Fibroblast of skin of back (primary cell): ENCODE results near the gene SSMEM1. TPM values are rescaled to one million over a fixed set of nuclear protein-coding genes. Genes with fewer than 3 reads are reported as not detected.
A peak's percentile ranks its signal among the peaks of the same experiment; 100 is the strongest.
"Not testable (repeated sequence)": the region's sequence is repeated elsewhere in the genome, so short reads cannot be mapped to it uniquely, and the experiment has no call there.

Experiments used
- DNase-seq: peaks from one replicate; pipeline ENCODE4 v3.0.0-alpha.2; 2013
- polyA plus RNA-seq, 2 experiments: library from polyadenylated mRNA; unstranded; fragments of 120-200 nt; gene quantifications; one replicate each; pipeline ENCODE4 v1.2.1, GENCODE V29; 2013; ENCODE audit not compliant: insufficient read length in 2 of 2

Gene SSMEM1
- not detected for polyA plus RNA-seq (2013, experiment 1 of 2; ENCODE audit: insufficient read length)
- not detected for polyA plus RNA-seq (2013, experiment 2 of 2; ENCODE audit: insufficient read length)

DNA sequence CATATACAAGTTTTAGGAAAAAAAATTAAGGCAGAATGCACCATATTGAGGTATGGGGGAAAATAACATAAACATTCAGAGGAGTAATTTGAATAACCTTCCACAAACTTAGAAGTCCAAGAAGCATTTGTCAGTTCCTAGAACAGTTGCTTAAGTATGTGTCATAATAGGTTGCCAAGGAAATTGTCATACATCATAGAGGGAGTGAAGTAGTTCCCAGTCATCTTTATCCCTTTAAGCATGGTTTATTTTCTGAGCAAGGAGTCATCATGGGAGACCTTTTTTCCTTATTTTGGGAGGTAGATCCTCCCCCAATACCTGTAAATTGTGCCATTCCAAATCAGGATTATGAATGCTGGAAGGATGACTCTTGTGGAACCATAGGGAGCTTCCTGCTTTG lies at the start of gene SSMEM1:
Gene SSMEM1 (plus strand): TSS at position 219 of the 400 bp plus-strand sequence. CDS start 51 bp downstream, at position 270.
- peak; percentile 62 for DNase-seq

DNA sequence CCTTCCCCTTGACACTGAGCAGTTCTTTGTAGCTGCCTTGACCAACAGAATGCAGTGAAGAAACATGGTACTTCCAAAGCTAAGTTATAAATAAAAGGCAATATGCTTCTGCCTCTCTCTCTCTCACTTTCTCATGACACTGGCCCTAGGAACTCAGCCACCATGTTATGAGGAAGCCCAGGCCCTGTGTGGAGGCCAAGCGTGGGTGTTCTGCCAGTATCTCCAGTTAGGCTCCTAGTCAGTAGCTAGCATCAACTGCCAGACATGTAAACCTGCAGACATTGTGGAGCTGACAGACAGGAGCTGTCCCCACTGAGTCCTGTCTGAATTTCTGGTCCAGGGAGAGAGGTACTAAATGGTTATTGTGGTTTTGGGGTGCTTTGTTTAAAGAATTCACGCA lies 47.6 kb upstream of the SSMEM1 start:
- no peak for DNase-seq

DNA sequence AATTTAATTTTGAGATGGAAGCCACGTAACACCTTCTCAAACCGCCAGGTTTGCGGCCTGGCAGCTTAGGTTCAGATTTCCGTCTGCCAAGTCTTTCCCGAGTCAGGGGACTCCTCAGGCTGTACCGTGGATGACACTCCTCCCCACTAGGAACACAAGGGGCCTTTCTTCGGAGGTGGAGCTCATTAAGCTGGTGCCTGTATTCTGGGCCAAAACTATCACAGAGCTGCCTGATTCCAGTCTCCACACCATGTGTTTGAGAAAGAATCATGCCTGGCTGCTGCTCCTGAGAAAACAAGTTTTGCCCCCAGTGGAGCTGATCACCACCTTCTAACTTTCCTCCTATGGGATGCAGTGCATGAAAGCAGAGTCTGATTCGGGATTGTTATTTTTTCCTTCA lies 47.2 kb upstream of the SSMEM1 start:
- no peak for DNase-seq

DNA sequence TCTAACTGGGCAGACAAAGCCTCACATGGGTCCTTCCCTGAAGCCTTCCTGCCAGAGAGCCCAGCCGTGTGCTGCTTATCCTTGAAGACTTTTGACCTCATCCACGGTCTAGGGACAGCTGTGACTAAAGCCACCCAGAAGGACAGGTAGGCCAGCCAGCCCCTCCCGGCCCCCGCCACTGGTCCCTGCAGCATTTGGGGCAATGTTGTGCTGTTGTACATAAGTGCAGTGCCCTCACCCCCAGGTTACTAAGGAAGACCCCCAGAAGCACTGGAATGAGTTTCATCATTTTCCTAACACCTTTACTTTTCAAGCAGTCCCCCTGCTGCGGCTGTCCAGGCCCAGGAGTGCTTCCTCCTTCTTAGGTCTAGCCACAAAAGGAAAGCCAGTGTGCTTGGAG lies 45.5 kb upstream of the SSMEM1 start:
- no peak for DNase-seq

GRCh38 chr7:130174237-130174959 lies 33.3 kb upstream of the SSMEM1 start:
- no peak for DNase-seq

- DNase-seq = no peak
Observed at GRCh38 chr7:130178251-130178650, 29.4 kb upstream of the SSMEM1 start.

DNA sequence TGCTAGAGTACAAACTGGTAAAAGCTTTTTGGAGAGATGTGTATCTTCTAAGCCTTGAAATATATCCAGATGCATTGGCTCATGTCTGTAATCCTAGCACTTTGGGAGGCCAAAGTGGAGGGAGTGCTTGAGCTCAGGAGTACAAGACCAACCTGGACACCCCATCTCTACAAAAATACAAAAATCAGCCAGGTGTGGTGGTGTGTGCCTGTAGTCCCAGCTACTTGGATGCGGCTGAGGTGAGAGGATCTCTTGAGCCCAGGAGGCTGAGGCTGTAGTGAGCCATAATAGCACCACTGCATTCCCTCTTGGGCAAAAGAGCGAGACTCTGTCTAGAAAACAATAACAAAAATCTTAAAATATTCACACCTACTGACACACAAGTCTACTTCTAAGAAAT lies 28.0 kb upstream of the SSMEM1 start:
- DNase-seq = no peak

DNA sequence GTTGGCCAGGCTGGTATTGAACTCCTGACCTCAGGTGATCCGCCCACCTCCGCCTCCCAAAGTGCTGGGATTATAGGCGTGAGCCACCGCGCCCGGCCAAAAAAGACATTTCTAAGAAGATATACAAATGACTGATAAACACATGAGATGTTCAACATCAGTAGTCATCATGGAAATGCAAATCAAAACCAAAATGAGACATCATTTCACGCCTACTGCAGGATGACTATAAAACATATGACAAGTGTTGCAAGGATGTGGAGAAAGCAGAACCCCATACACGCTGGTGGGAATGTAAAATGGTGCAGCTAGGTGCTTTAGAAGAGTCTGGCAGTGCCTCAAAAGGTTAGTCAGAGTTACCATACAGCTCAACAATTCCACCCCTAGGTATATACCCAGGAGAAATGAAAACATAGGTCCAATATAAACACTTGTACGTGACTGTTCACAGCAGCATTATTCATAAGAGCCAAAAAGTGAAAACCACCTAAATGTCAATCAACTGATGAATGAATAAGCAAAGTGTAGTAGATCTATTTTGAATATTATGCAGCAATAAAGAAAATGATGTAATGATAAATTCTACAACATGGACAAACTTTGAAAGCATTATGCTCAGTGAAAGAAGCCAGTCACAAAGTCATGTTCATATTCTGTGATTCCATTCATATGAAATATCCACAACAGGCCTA lies 26.9 kb upstream of the SSMEM1 start:
- no peak for DNase-seq

DNA sequence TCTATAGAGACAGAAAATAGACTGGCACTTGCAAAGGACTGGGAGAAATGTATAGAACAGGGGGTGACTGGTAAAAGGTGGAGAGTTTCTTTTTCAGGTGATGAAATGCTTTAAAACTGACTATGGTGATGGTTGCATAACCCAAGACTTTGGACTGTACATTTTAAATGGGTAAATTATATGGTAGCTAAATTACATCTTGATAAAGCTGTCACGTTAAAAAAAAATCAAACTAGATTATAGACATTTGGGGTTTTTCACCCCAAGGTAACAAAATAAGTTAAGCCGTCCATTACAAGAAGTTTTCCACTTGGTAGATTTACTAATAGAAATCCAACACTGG lies 26.4 kb upstream of the SSMEM1 start:
- no peak for DNase-seq

DNA sequence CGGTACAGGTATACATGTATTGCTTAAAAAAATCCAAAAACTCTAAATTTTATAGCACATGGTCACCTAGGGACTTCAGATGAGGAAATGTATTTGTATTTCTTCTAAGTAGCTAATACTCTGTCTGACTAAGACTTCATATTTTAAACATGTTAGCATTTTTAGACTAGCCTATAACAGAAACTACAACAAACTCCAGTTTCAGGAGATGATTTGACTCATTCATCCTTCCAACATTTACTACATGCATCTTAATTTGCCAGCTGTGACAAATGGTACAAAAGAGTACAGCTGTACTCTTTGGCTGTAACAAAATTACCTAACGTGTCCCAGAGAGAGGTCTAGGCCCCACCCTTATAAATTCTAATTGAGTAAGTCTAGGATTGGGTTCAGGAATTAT lies 24.7 kb upstream of the SSMEM1 start:
- DNase-seq = no peak

GRCh38 chr7:130184349-130184748 lies 23.3 kb upstream of the SSMEM1 start:
- not testable (repeated sequence) for DNase-seq

DNA sequence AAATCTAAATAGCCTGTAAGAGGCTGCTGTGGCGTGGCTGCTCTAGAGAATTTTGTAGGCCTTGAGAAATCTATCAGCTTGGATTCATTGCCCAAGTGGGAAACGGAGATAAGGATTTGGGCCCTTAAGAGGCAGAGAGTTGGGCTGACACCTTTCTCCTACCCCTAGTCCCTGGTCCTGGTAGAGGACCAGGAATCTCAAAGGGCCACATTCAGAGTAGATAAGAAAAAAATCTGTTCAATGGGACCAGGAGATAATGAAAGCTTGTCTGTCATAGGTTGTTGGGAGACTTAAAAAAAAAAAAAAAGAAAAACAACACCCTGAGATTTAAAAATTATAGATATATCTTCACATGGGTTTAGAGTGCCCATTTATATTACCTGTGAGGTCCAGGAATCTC lies 20.3 kb upstream of the SSMEM1 start:
- DNase-seq = no peak

DNA sequence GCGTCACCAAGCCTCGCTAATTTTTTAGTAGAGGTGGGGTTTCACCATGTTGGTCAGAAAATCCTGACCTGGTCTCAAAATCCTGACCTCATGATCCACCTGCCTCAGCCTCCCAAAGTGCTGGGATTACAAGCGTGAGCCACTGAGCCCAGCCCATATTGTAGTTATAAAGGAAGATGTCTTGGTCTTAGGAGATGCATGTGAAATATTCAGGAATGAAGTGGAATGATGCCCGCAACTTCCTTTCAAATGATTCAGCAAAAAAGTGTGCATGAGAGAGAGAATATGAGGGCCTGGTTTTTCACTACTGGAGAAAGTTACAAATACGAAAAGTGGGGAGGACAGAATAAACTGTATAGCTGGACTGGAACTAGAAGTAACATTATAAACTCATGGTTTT lies 18.3 kb upstream of the SSMEM1 start:
- DNase-seq = peak; percentile 56

- DNase-seq = no peak
Observed at GRCh38 chr7:130191791-130192190, 15.9 kb upstream of the SSMEM1 start.

- no peak for DNase-seq
Observed at GRCh38 chr7:130195396-130195795, 12.3 kb upstream of the SSMEM1 start.

DNA sequence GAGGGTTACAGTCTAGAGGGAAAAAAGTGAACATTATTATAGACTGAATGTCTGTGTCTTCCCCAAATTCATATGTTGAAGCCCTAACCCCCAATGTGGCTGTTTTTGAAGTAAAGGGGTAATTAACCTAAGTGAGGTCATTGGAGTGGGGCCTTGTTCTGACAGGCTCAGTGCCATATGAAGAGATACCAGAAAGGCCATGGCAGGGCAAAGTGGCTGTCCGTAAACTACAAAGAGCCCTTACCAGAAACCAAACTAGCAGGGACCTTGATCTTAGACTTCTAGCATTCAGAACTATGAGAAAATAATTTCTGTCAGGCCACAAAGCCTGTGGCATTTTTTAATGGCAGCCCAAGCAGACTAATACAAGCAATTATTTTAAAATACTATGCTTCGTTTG lies 11.2 kb upstream of the SSMEM1 start:
- no peak for DNase-seq

DNA sequence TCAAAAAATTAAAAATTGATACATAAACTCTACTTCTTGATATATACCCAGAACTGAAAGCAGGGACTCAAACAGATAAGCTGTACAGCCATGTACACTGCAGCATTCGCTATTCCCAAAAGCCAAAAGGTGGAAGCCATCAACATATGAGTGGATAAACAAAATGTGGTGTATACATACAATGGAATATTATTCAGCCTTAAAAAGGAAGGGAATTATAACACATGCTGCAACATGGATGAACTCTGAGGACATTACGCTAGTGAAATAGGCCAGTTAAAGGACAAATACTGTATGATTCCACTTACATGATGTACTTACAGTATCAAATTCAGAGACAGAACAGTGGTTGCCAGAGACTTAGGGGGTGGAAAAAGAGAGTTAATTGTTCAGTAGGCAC lies 10.6 kb upstream of the SSMEM1 start:
- DNase-seq = no peak

GRCh38 chr7:130201796-130202195 lies 5.9 kb upstream of the SSMEM1 start:
- no peak for DNase-seq

DNA sequence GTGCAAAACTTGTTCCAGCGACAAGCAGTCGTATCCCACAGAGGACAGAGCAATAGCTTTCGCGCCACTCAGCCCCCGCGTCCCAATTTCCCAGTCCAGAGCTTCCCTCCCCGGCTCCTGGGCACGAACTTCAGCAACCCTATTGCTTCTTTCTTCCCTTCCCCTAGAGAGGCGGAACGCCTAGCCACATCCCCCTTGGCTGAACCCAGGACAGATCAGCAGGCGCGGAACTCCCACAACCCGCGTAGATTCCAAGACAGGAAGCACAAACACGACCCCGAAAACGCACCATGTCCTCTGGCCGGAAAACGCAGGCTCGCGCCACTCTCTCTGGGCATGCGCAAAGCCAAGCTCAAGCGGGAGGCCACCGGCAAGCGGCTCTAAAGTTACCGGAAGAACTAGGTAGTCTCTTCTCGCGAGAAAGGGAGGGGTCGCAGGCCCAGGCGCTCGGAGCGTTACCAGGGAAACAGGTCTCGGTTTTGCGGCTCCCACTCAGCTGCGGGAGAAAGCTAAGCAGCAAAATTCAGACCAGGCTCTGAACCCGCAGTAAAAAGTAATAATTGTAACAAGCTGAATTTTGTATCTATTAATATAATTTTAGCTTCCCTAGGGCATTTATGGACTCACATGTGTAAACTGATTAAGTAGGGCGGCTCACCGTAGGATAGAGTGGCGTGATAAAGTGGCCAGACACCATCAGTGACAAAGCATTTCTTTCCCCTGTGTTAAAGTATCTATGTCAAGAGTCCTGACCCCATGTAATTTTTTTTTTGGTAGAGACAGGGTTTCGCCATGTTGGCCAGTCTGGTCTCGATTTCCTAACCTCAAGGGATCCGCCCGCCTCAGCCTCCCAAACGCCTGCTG lies 2.3 kb upstream of the SSMEM1 start, which contains the start of gene TMEM209:
Gene TMEM209 (minus strand): TSS at position 323 of the 864 bp plus-strand sequence. CDS start 31 bp downstream, at position 292.
- peak; percentile 97 for DNase-seq

DNA sequence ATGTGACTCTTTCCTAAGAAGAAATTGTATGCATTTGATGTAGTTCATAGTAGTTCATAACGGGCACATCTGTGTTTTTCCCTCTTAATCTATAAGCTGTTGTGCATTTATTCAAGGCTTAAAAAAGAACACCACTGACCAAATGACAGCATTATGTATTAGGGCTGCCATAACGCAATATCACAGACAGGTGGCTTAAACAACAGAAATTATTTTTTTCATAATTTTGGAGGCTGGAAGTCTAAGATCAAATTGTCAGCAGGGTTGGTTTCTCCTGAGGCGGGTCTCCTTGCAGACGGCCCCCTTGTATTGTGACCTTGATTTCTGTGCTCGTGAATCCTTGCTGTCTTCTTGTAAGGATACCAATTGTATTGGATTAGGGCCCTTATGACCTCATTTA lies 627 bp upstream of the SSMEM1 start:
- DNase-seq = no peak

GRCh38 chr7:130208516-130208915 lies 856 bp downstream of the SSMEM1 start:
- no peak for DNase-seq

DNA sequence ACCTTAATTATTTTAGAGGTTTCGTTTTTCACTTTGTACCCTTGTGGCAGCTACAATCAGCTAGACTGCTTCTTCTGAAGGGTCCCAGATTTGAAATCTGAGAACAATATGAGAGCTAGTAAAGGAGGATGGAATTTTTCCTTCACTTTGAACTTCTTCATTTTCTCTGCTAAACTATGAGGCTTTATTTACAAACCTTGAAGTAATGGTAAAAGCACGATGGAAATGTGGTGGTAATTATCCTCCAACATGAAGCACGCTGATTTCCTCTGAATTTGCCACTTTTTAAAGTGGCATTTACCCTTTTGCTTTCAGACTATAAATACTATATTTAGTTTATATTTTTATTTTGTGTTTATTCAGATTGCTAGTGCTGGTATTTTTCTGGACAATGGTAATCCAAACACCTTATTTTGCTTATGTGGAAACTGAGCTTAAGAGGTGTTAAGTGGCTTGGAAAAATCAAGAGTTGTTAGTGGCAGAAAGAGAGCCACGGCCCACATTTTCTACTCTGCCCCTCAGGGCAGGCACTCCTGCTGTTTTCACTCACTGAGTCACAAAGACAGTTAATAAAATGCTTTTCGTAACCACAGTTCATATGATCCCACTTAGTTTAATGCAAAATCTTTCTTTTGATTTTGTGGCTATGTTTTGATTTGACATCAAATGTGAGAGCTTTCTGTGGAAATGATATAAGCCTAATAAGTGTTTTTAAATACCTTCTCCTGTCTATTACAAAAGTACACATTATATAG lies 2.7 kb downstream of the SSMEM1 start:
- peak; percentile 48 for DNase-seq
